Measurements from ENCODE around the gene ZNF549.

Gene ZNF549

DNA sequence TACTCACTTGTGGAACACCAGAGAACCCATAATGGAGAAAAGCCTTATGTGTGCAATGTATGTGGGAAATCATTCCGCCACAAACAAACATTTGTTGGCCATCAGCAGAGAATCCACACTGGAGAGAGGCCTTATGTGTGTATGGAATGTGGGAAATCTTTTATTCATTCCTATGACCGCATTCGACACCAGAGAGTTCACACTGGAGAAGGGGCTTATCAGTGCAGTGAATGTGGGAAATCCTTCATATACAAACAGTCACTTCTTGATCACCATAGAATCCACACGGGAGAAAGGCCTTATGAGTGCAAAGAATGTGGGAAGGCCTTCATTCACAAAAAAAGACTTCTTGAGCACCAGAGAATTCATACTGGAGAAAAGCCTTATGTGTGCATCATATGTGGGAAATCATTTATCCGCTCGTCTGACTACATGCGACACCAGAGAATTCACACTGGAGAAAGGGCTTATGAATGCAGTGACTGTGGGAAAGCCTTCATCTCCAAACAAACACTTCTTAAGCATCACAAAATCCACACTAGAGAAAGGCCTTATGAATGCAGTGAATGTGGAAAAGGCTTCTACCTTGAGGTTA, 10.9 kb downstream of the ZNF549 start:
- TF ChIP-seq CTCF (IDR thresholded peaks at IDR 0.05), result no peak

GRCh38 chr19:57546513-57546912, 19.4 kb downstream of the ZNF549 start:
- TF ChIP-seq CTCF (IDR thresholded peaks at IDR 0.05), result no peak

DNA sequence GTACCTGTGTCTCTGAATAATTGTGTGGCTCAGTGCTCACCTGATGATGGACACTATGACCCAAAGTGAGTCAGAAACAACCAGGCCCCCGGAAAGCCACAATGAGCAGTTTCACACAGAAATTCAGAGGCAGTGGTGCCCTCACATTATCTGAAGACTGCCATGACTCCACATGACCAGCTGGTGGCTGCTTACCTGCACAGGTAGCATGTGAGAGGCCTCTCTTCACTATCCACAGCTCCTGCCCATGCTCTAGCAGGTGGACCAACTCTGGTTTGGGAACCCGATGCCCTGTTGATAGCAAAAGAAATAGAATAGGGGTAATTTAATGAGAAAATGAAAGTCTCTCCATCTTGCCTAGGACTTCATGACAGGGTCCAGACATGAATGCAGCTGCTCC, 25.3 kb downstream of the ZNF549 start:
- no peak for TF ChIP-seq CTCF (IDR thresholded peaks at IDR 0.05)

GRCh38 chr19:57557659-57558058, 30.5 kb downstream of the ZNF549 start:
- TF ChIP-seq CTCF (IDR thresholded peaks at IDR 0.05), result no peak

- no peak for TF ChIP-seq CTCF (IDR thresholded peaks at IDR 0.05)
Measured at GRCh38 chr19:57558525-57558924, 31.4 kb downstream of the ZNF549 start.

- no peak for TF ChIP-seq CTCF (IDR thresholded peaks at IDR 0.05)
Measured at GRCh38 chr19:57559008-57559403, 31.9 kb downstream of the ZNF549 start.

DNA sequence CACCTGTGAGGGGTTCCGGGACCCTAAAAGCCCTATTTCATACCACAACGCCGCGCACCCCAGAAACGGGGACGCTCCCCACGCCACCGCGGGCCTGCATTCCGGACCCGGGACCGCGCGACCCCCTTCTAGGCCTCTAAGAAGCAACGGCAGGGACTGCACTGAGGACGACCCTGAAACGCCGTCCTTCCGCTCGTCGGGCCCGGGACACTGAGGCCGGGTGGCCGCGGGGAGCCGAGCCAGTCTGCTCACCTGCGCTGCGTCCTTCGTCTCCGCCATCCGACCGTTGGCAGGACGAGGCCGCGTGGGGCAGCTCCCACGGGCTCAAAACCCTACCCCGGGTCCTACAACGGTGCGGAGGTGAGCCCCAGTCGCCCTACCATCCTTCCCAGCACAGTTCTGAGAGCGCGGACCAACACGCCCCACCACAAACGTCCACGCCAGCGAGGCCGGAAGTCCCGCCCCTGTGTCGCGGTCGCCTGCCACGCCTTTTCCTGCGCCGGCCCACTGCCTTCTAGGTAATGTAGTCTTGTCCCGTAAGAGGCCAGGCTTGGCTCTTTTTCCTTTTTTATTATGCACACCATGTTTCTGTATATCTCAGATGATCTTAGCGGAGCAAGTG, 32.4 kb downstream of the ZNF549 start, which contains the start of gene ZNF550:
Gene ZNF550, minus strand, starts transcription at position 460 of the 622 bp plus-strand sequence. Its CDS starts 181 bp downstream, at position 279.
- TF ChIP-seq CTCF (IDR thresholded peaks at IDR 0.05), result no peak

Measured in LNCAP (cell line).